ENCODE data around the gene AFP.

The AFP gene

DNA sequence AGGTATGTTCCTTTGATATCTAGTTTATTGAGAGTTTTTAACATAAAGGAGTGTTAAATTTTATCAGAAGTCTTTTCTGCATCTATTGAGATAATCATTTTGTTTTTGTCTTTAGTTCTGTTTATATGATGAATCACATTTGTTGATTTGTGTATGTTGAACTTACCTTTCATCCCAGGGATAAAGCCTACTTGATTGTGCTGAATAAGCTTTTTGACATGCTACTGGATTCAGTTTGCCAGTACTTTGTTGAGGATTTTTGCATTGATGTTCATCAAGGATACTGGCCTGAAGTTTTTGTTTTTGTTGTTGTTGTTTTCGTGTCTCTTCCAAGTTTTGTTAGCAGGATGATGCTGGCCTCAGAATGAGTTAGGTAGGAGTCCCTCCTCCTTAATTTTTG lies 34.7 kb downstream of the AFP start:
- no peak for DNase-seq

DNA sequence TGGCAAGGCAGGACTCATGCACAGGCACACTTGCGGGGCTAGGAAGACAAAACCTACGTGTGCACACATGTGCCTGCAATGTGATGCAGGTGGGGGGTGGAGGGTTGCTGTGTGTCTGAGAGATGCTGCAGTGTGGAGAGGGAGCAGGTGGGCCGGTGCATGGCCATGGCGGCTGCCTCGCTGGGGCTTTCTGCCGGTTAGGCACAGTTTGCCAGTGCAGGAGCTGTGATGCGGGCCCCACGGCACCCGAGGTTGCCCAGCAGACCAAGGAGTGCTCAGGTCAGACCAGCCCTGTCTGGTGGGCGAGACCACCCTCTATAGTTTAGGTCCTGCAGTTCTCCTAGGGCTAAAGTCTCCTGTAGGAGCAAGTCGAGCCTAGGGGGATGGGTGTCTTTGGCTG lies 41.2 kb downstream of the AFP start:
- no peak for DNase-seq

DNA sequence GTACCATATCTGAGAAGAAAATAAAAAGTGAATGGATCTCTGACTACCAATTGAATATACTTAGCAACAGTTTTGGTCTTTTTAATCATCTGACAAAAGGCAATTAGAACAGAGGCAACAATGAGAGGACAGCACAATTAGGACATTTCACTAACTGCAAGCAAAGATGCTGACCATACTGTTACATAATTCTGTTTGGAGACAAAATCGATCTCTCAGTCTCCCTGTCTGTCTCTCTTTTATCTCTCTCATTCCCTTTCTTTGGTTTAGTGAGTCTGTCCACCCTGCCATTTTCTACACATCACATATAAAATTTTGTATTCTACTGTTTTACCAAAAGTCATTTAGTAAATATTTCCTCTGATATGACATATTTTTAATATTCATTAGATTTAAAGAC lies 43.3 kb downstream of the AFP start:
- no peak for DNase-seq

DNA sequence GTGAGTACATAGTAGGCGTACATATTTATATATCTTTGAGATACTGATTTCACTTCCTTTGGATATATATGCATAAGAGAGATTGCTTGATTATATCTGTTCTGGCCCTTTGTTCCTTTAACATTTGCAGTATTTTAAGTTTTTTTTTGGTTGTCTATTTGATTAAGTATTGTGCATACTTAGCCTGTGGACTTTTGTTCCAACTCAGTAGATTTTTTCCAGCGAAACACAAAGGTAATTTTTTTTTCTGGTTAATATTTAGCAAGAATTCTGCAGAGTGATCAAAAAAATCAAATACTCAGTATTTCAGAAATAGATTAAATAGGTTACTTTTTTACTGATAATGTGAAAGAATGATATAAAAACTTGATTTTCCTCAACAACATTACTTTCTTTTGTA lies 45.3 kb downstream of the AFP start, which contains the start of gene AFM:
TSS of gene AFM (plus strand) at position 388 of the 400 bp plus-strand sequence. CDS start 31 bp downstream, outside the sequence.
- DNase-seq, result no peak

DNA sequence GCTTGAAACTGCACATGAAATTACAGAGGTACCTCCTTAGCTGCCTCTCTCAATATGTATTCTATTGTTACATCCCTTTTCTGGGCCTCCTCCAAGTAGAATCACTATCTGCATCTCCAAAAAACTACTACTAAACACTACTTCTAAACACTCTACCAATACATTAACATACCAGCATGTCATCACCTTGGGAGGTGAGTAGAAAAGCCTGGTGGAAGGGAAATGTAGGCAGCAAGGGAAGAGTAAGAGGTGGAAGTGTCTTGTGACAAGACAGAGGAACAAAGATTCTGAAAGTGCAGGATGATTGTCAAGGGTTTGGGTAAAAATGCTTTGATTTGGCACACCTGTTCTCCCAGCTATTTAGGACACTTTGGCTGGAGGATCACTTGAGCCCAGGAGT lies 49.1 kb downstream of the AFP start:
- no peak for DNase-seq

DNA sequence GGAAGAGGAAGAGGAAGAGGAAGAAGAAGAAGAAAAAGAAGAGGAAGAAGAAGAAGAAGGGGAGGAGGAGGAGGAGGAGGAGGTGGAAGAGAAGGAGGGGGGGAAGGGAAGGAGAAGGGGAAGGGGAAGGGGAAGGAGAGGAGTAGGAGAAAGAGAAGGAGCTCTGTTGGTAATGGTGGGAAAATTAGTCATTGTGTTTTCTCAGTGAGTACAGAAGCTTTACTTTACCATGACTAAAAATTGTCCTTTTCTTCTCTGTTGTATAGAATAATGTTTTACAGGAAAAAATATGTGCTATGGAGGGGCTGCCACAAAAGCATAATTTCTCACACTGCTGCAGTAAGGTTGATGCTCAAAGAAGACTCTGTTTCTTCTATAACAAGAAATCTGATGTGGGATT lies 49.6 kb downstream of the AFP start:
- DNase-seq, result no peak

DNA sequence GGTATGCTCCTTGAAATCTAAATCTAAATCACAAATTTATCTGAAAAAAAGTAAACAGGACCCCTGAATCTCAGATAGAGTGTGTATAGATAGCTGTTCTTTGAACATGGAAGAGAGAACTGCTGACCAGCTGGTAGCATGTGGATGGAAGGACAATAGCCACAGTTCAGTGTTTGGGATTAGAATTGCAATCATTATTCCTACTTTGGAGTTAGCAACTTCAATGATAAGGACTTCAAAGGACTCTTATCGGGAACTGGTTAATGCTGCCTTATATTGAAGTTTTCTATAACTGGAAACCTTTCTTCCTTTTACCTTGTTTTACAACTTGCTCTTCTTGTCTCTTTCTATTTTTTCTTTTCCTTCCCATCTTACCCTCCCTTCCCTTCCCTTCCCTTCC lies 50.5 kb downstream of the AFP start:
- DNase-seq, result no peak

DNA sequence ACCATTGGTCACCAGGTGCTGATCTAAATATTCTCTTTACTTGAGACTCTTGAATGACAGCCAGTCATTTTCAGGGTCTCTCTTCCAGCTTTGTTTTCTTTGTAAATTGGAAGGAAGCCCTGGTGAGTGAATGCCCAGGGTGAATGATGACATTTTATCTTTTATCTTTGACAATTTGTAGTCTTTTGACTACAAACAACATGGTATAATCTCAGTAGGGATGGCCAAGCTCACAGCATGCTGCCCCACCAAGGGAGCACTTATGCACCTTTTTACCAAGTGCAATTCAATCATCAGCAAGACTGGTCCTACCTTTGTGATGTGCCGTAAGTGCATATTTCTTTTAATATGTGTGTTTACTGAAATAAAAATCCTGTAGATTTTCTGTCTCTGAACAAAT lies 51.2 kb downstream of the AFP start:
- DNase-seq, result no peak

DNA sequence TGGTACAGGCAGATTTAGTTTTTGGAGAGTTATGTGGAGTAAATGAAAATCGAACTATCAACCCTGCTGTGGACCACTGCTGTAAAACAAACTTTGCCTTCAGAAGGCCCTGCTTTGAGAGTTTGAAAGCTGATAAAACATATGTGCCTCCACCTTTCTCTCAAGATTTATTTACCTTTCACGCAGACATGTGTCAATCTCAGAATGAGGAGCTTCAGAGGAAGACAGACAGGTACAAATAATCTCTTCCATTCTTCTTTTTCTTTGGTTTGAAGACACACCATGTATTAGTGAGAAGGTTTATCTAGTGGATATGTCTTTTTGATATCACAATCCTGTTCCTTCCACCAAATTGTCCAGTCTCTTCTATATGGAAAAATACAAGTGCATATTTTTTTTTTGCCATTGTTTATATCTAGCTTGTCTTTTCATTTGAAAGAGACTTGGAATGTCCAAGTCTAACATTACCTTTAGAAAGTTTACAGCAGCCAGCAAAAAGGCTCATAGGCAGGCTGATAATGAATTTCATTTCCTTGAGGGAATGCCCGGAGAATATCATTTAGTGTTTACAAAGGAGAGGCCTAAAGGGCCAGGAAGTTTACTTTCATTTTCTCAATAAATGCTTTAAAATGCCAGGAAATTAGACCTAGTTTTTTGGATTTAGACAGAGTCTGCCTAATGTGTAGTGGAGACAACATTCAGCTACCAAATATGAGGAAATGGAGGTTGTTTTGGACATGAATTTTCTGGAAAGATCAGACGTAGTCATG lies 64.2 kb downstream of the AFP start:
- no peak for DNase-seq

DNA sequence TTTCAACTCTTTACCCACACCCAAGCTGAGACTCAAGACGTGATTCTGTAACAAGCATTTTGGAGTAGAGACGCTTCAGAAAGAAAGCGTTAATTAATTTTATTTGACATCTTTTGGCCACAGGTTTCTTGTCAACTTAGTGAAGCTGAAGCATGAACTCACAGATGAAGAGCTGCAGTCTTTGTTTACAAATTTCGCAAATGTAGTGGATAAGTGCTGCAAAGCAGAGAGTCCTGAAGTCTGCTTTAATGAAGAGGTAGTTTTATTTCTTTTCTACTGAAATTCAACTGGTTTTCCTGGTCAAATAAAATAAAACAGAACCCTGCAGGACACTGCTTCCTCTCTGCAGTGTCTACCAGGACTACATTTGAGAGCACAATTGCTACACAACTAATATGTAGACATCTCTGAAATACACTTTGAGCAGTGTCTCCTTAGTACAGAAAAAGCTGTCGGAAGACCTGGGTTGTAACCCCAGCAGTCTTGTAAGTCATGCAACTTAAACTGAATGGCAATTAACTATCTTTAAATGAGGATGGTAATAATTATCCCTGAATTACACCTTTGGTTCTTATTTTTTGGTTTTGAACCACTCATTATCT lies 65.7 kb downstream of the AFP start:
- no peak for DNase-seq

DNA sequence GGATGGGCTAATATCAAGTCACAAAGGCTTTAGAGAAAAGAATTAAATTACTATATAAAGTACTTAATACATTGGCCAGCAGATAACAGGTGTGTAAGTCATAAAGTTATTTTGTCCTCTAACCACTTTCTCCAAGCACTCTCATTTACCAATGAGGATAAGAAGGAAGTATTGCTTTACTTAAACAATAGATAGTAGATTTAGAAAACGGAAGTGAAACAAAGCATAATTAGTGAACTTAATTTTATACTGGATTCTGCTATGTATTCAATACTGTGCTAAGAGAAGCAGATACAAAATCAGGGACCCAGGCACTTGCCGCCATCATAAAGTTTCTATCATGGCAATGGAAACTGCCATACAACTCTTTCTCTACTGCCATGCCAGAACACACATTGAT lies 69.5 kb downstream of the AFP start:
- DNase-seq, result no peak

Data from CD4-positive, alpha-beta T cell treated with Interleukin-17A for 4 hours (primary cell).